Left hindlimb (tissue), 1 donor: Measurements from ENCODE around the gene TRAF7.

ENCODE experiments used
- DNase-seq: peaks from one replicate; pipeline ENCODE4 v3.0.0-alpha.2; 2018

TRAF7 gene

DNA sequence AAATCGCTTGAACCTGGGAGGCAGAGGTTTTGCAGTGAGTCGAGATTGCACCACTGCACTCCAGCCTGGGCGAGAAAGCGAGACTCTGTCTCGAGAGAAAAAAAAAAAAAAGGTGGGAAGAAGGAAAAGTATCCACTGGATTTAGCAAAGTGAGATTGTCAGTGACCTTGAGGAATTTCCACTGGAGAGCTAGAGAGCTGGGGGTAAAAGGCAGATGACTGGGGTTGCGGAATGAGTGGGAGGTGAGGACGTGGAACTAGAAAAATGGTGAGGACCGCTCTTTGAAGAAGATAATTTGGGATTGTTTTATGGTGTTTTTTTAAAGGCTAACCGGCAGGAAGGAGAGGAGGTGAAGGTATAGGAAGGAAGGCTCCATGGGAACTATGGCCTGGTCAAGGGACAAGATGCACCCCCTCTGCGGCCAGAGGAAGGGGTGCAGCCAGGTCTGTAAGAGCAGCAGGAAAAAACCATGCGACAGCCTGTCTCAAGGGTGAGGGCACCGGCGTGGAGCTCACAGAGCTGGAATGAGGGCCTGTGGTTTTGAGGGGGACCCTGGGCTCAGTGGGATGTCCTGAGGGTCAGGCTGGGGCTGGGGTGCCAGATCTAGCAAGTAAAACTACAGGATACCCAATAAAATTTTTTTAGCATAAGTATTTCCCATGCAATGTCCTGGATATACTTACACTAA, 49.0 kb downstream of the TRAF7 start:
- no peak for DNase-seq

DNA sequence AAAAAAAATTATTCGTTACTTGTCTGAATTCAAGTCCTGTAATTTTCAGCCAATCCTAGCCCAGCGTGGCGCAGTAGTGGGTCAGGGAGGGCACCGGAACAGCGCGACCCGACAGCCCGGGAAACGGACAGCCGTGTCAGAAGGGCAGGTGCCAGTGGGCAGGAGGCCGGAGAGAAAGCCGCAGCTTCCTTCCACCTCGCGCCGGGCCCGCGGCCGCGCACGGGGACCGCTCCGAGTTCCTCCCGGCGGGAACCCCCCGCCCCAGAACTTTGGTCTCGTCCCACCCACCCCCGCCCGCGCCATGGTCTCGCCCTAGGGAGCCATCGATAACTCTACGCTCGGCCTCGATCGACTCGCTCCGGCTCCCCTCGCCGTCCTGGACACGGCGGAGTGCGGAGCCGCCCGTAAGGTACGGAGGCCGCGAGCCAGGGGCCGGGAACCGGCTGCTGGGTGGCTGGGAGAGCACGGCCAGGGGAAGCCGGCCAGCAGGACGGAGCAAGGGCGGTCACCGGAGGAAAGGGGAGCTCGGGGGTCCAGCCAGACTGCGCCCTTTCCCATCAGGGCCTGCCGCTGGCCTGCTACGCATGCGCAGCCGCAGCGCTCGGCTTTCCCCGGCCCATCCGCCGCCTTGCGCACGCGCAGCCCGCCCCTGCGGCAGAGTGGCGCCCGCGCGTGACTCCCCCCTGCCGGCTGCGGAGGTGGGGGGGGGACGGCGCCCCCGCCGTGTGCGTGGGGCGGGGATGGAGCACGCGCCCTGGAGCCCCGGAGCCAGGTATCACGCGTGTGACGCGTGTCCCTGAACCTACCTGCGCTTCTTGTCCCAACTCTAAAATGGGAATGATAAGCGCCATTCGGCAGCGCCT, 49.8 kb downstream of the TRAF7 start, which contains the start of gene MLST8:
Gene MLST8, plus strand, starts transcription at position 351 of the 863 bp plus-strand sequence. CDS start 632 bp downstream, outside the sequence.
- peak; percentile 91 for DNase-seq

DNA sequence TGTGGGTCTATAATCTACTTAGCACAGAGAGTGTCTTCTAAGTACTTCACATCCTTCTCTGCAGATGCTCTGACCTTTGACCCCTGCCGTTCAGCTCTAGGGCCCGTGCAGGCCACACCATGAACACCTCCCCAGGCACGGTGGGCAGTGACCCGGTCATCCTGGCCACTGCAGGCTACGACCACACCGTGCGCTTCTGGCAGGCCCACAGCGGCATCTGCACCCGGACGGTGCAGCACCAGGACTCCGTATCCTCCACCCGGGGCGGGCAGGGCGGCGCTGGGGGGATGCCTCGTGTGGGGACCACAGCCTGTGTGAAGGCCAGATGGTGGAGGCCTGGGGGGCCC, 50.4 kb downstream of the TRAF7 start:
- DNase-seq = no peak

DNA sequence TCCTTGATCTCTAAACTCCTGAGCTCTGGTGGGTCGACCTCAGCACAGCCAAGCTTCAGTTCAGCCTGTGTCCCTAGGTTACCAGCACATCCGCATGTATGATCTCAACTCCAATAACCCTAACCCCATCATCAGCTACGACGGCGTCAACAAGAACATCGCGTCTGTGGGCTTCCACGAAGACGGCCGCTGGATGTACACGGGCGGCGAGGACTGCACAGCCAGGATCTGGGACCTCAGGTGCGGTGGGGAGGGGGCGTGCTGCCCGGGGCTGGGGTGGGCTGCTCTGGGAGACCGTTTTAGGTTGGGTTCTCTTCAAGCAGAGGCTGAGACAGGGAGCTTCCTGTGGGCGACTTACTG, 50.8 kb downstream of the TRAF7 start:
- DNase-seq = peak; percentile 40

DNA sequence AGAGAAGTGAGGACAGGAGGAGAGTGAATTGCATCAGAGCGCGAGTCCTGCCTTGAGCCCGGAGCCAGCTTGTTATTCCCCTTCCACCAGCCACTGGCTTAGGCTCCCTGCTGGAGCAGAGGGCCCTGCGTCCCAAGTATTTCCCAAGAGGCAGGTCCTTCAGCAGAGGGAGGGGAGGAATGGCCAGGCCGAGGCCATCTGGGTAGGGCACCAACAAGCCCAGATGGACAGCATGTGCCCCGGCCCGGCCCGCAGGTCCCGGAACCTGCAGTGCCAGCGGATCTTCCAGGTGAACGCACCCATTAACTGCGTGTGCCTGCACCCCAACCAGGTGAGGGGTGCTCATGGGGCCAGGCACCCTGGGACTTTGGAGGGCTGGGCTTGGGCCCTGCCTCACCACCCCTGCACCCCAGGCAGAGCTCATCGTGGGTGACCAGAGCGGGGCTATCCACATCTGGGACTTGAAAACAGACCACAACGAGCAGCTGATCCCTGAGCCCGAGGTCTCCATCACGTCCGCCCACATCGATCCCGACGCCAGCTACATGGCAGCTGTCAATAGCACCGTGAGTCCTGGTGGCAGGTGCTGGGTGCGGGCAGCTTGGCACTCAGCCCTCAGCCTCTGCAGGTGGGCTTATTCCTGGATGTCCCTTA, 51.3 kb downstream of the TRAF7 start:
- no peak for DNase-seq

DNA sequence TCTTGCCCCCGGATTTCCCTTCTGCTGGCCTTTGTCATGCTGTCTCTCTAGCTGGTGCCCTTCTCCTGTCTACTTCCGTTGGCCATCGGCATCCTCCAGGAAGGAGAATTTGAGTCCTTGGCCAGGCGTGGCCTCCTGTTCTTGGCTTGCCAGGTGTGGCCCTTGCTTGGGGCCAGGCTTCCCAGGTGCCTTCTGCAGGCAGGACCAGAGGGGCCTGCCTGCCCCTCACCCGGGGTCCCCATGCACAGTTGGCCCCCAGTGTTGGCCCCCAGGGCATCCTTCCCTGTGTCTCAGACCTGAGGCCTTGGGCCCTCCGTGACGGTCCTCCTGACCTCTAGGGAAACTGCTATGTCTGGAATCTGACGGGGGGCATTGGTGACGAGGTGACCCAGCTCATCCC, 52.3 kb downstream of the TRAF7 start:
- no peak for DNase-seq

DNA sequence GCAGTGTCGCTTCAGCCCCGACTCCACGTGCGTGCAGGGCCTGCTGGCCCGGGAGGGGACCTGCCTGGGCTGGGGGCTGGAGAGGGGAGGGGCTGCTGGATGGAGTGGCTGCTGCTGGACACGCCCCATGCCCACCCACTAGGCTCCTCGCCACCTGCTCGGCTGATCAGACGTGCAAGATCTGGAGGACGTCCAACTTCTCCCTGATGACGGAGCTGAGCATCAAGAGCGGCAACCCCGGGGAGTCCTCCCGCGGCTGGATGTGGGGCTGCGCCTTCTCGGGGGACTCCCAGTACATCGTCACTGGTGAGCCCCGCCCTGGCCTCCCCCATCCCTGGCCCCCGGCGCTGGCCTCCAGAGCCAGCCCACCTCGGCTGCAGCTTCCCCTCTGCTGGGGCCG, 52.7 kb downstream of the TRAF7 start:
- peak; percentile 44 for DNase-seq

DNA sequence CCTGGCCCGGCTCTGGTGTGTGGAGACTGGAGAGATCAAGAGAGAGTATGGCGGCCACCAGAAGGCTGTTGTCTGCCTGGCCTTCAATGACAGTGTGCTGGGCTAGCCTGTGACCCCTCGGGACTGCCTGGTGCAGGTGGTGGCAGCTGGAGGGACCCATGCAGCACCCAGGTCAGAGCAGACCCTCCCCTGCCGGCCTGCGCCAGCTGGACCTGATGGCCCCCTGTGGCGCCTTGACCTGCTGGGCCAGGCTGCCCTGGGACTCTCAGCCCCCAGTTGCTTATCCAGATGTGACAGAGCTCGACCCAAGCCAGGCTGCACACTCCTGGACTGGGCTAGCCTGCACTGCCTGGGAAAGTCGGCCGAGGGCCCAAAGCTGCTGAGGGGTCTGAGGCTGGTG, 53.2 kb downstream of the TRAF7 start:
- no peak for DNase-seq

DNA sequence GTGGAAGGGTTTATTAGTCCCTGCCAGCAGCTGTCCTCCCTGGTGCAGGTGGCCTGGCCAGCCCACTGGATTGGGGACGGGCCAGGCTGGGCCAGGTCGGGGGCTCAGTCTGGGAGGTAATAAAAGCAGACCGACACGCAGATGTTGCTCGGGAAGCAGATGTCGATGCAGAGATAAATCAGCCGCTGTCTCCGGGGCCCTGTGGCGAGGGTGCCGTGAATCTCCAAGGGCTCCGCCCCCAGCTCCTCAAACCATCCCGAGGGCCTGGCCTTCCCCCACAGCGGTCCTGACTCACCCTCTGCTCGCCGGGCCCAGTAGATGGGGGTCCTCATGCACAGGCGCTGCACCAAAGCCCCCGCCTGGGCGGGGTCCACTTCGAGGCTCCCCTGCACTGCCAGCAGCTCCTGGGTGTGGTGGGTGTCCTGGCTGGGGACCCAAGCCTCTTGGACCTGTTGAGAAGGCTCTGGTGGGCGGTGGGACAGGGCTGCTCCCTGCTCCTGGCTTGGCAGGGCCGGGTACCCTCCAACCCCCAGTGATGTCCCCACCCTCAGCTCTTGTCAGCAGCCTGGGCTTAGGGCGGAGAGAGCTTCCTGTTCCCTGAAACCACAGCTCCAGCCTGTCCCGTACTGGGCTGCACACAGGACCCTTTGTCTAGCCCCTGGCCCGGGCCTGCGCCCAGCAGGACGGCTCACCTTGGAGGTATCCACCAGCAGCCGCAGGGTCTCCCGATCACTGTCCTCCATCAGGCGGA, 53.9 kb downstream of the TRAF7 start:
- no peak for DNase-seq

DNA sequence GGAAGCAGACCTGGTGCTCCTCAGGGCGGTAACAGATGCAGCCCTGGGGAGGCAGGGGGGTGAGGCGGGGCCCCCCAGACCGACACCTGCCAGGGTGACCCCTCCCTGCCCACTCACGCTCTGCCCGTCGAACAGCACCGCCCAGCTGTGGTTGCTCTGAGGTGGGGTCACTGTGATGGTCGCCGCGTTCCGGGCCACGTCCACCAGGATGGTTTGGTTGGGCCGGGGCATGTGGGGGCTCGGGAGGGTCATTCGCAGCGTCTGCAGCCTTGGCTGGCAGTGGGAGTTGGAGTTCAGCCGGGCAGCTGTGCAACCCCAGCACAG, 54.4 kb downstream of the TRAF7 start:
- DNase-seq = no peak

DNA sequence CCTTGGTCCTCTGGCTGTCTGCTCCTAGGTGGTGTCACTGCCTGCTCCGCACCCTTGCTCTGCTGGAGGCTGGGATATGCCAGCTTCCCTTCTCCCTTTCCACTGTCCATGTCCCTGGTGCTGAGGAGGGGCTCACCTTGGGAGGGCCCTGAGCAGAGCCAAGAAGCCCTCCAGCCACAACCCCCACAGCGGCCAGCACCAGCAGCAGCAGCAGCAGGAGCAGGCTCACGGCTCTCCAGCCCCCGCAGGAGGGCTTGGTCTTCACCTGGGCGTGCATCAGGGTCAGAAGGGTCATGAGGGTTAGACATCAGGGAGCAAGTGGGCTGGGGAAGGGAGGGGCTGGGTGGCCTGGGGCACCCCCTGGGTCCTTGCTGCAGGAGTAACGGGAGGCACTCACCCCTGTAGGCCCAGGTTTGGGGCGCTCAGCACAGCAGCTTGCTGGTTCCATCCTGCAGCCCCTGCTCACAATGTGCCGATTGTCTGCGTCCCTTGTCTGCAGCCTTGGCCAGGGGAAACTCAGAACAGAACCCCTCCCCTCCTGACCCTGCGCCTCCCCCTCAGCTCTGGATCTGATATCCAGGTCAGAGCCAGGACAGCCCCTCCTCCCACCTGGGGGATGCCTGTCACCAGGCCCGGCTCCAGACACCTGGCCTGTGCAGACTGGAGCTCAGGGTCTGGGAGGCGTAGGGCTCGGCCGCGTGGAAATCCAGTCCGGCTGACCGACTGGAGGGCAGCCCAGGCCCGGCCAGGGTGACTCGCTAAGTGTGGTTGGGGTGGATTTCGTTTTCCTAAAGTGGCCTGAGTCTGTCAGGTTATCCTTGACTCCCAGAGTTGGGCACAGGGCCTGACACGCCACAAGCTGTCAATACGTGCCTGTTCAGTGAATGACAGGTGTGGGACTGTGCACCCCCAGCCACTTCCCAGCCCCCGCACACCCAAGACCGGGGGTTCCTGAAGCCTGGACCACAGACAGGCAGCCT, 55.1 kb downstream of the TRAF7 start, which contains the start of gene BRICD5:
Gene BRICD5, minus strand, starts transcription at position 478 of the 980 bp plus-strand sequence. Its CDS starts 30 bp downstream, at position 448.
- DNase-seq = peak; percentile 31

DNA sequence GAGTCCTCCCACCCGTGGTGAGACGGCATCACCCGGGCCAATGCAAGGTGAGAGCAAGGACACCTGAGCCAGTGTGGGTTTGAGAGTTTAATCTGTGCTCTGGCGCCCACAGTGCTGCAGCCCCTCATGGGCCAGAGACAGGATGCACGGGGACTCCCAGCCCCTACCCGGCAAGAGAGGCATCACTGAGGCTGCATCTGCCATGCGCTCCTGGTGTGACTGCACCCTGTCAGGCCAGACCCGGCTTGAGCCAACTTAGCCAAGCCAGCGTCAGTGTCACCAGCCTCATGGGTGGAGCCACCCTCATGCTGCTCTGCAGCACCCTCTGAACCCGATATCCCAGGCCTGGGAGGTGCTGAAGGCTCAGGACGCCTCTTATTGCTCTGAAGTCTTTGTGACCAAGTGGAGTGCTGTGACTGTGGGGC, 56.4 kb downstream of the TRAF7 start:
- no peak for DNase-seq

DNA sequence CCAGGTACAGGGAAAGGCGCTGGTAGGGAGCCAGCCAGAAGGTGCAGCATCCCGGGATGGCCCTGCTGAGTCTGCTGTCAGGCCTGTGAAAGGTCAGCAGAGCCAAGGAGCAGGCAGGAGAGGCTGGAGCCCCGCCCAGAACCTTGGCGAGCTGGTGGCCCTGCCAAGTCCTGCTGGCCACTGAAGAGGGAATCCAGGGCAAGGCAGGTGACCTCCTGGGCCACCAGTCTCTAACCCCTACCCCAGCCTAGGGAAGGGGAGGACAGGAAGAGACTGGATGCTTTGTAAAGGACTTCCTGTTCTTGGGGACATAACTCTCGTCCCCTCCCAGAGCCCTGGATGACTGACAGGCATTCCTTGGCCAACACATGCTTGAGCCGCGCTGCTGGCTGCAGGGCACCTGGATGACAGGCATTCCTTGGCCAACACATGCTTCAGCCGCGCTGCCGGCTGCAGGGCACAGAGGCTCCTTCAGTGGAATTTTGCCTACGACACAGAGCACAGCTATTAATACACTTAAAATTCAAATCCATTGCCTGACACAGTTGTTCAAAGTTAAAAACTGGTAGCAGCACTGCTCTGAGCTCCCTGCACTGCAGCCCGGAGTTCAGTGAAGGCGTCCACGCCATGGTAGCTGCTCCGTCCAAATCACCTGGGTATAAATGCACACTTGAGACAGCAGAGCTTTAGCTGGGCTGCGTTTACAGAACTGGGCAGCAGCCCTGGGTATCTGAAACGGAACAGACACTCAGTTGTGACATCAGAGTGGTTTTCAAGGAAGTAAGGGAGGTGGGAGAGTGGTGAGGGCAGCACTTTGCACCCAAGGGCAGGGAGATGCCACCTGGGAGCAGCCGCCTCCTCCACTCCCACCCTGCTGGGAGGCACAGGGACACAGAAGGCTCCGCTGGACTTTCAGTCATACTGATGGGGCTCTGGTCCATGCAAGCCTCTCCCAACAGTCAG, 57.1 kb downstream of the TRAF7 start:
- DNase-seq = peak; percentile 49

DNA sequence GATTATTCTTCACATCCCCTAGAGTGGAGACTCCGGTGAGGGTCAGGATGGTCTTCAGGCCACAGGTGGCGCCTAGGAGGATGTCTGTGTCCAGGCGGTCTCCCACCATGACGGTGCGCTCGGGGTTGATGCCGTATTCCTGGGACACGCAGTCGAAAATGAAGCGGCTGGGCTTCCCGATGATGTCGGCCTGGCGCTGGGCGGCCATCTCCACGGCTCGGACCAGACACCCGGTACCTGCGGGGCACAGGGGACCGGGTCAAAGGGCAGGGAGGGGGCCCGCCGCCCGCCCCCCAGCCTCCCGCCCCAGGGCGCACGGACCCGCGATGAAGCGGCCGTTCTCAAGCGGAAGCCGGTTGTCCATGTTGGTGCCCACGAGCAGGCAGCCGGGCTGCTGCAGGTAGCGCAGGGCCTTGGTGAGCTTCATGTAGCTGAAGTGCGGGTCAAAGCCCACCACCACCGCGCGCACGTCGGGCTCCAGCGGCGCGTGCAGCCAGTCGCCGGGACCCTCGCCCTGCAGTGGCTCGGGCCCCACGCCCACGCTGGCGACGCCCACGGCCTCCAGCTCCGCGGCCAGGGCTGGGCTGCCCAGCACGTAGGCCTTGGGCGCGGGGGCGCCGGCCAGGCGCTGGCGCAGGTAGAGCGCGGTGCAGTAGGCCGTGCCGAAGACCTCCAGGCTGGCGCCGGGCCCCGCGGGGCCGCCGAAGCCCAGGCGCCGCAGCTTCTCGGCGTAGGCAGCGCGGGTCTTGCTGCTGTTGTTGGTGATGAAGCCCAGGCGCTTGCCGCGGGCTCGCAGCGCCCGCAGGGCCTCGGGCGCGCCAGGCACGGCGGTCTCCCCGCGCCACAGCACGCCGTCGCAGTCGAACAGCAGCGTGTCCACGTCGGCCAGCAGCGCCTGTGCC, 58.5 kb downstream of the TRAF7 start:
- no peak for DNase-seq

DNA sequence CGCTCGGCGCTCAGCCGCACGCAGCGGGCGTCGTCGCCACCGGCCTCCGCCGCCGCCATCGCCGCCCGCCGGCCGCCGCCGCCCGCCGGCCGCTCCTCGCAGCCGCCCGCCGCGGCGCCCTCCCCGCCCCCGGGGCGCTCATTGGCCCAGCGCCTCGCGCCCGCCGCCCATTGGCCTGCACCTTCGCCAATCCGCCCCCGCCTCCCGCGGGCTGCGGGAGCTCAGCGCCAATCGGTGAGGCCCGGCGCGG, 59.1 kb downstream of the TRAF7 start, which contains the start of gene PGP:
Gene PGP, minus strand, starts transcription at position 122 of the 250 bp plus-strand sequence. Its CDS starts 63 bp downstream, at position 59.
- no peak for DNase-seq

DNA sequence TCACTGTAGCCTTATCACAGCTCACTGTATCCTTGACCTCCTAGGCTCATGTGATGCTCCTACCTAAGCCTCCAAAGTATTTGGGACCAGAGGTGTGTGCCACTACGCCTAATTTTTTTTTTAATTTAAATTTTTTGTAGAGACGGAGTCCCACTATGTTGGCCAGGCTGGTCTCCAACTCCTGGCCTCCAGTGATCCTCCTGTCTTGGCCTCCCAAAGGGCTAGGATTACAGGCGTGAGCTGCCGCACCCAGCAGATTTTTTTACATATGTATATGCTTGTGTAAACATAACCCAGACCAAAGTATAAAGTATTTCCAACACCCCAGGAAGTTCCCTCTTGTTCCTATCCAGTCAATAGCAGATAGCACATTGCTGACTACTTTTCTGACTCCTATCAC, 60.7 kb downstream of the TRAF7 start:
- no peak for DNase-seq

DNA sequence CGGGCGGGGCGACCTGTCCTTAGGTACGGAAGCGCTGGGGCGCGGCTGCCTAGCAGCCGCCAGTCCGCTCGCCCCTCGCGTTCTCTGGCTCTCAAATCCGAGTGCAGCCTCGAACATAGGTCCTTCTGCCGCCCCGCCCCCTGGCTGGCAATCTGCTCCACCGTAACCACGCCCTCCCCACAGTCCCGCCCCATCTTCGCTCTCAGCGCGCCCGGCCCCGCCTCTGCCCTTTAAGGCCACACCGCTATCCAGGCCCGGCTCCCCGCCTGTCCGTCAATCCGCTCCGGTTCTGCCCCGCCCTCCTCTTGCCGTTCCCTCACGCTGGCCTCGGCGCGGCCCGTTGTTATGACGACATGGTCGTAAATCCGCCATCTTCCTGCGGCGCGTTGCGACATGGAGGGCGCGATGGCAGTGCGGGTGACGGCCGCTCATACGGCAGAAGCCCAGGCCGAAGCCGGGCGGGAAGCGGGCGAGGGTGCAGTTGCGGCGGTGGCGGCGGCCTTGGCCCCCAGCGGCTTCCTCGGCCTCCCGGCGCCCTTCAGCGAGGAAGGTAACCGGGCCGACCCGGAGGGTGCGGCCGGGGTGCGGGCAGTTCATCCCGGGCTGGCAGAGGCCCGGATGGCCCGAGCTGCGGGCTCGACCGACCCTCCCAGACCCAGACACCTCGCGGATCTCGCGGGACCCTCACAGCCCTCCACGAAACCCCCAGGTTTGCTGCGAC, 67.8 kb downstream of the TRAF7 start, which contains the start of gene E4F1:
Gene E4F1, plus strand, starts transcription at position 371 of the 721 bp plus-strand sequence. Its CDS starts 23 bp downstream, at position 394.
- peak; percentile 99 for DNase-seq

DNA sequence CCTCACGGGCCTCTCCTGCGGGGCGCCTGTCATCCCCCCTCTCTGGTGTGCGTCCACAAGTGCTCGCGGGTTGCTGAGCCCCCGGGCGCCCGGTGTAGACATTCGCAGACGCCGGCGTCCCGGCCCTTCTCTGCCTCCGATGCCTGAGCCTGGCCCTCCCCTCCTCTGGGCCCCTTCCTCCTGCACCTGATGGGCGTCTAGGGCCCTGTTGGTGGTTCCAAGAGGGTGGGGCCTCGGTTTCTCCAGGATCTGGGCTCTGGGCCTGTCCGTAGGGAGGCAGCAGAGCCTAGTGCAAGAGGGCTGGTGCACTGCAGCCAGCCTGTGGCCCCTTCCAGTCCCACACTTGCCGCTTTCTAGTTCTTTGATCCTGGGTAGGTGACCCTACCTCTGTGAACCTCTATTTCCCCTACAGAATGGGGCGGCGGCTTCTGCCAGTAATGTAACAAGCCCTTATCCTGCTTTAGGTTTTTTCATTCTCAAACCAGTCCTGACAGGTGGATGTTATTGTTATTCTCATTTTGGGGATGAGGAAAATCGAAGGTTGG, 68.4 kb downstream of the TRAF7 start:
- DNase-seq = no peak
